NCI-H2227 treated with DMSO at 0.1 percent for 48 hours (cell line): Measurements from ENCODE around the gene OR2K2.
"Not testable (repeated sequence)": the region's sequence is repeated elsewhere in the genome, so short reads cannot be mapped to it uniquely, and the experiment has no call there.

ENCODE experiments used
- DNase-seq: peaks from one replicate; lab custom pipeline; 2025; lab: John Stamatoyannopoulos, UW

The OR2K2 gene

DNA sequence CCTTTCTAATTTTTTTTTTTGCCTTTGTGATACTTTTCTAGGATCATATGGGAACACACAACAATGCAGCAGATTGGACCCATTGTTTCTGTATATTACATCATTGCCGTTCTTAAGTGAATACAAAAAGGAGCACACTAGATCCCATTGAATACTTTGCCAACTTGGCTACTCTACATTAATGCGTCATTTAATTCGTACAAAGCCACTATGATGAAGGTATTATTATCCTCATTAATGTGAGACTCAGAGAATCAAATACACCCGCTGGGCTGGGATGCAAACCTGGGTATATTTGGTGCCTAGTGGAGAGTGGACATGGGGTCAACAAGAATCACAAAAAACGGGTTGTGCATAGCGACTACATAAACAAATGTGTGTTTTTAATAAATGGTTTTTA is 31.9 kb downstream of the OR2K2 start:
- DNase-seq = no peak

- no peak for DNase-seq
Observed at GRCh38 chr9:111297066-111297824, 32.8 kb downstream of the OR2K2 start.

GRCh38 chr9:111294691-111295451 is 35.2 kb downstream of the OR2K2 start:
- no peak for DNase-seq

DNA sequence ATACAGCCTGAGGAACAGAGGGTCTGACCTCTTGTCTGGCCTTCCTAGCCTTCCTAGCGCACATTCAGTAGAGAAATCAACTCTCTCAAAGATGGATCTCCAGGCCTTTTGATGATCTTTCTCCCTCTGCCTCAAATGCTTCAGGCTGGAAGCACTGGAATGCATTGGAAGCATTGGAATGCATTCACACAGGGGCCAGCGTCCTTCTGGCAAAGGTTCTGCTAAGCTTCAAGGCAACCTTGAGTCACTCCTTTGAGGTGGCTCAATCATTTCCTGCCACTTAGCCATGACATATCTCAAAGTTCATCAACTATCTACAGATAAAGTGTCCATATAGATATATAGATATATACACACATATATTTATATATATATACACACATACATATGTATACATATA is 42.9 kb downstream of the OR2K2 start:
- DNase-seq = no peak

DNA sequence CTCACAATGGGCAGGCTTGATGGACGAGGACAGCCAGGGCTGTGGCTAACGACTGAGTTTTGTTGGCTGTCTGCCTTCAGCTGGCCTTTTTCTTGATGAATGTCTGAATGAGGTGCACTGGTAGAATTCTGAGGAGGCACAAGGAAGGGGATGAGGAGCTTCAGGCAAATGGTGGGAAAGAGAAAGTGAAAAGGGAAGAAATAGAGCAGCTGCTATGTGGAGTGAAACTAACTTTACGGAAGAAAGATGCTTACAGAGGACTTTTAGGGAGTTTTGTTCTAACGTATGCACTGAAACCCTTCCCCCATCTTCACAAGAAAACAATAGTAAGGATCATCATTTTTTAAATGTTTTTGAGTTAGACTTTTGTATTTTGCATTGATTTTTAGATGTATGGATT is 45.3 kb downstream of the OR2K2 start:
- no peak for DNase-seq

DNA sequence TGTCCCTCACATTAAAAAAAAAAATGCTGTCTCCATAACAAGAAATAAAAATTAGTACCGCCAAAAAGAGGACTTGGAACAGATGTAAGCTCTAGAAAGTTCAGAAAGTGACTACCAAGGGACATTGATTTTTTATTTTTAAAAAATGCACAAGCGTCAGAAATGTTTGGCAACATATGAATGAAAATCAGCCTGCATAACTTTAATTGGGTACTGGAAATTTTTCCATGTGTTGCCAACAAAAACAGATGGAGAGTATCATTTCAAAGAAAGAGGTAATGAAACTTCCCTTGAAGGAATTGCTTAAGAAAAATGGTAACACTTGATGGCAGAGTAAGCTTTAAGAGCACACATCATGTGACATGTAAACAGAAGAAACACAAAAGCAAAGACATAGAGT is 47.2 kb downstream of the OR2K2 start:
- no peak for DNase-seq

- DNase-seq = not testable (repeated sequence)
Observed at GRCh38 chr9:111280795-111281194, 49.2 kb downstream of the OR2K2 start.
